GM21390 (cell line): Measurements from ENCODE around the gene ZNF562.
"Not testable (repeated sequence)": the region's sequence is repeated elsewhere in the genome, so short reads cannot be mapped to it uniquely, and the experiment has no call there.

Source experiments
- ATAC-seq: cut with Tn5 transposase; IDR thresholded peaks from one replicate; pipeline ENCODE4 v1.9.1; 2021; ENCODE audit not compliant: unreplicated experiment

The ZNF562 gene

DNA sequence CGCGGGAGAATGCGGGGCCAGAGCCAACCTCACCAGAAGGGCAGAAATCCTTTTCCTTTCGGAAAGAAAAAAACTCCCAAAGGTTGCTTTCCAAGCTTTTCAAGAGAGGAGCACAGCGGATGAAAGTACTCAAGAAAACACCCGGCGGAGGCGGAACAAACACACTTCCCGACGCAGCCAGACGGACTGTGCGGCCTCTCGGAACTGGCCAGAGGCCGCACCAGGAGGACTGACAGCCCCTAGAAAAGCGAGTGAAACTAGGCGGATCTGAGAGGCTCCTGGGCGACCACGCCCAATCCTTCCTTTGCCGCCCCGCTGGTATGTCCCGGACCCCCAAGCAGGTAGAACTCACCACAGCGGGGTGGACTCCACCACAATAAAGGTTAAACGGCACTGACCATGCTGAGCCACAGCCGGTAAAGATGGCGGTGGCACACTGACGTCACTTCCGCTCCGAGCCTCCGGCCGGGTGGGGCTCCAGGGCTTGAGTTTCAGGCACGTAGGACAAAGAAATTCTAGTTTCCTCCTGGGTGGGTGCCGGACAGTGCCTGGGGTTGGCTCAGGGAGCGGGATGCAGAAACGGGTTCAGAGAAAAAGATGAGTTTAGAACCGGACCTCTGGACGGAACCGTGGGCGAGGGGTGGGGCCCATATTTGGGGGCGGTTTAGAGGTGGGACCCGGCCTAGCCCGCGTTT is at the start of gene ZNF562:
ZNF562 (minus strand) TSS at position 438 of the 695 bp plus-strand sequence. CDS start 14,356 bp downstream, outside the sequence.
- peak; percentile 90 for ATAC-seq

DNA sequence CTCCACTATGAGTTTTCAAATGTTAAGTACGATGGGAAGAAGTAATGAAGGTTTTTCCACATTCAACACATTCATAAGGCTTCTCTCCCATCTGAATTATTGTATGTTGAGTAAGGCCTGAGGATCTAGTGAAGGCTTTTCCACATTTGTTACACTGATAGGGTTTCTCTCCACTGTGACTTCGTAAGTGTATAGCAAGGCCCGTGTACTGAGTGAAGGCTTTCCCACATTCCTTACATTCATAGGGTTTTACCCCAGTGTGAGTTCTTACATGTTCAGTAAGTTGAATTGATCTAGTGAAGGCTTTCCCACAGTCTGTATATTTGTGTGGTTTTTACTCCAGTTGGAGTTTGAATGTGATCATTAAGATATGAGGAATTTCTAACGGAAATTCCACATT is 49.3 kb upstream of the ZNF562 start:
- no peak for ATAC-seq

DNA sequence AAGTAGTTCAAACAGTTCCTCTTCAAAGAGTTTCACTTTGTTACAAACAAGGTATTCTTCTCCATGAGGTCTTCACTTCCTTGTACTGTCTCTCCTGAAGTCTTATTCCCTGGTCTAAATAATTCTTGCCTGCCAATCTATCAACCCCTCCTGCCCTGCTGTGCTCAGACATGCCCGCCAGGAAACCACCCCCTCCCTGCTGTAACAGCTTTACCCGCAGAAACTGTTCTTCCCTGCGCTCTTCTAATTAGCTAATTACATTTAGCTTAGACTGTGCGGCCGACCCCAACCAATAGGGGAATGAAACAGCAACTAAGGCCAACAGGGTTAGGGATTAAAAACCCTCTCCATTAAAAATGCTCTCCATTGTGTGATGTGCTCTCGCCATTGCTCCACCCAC is 47.0 kb upstream of the ZNF562 start:
- ATAC-seq = no peak

DNA sequence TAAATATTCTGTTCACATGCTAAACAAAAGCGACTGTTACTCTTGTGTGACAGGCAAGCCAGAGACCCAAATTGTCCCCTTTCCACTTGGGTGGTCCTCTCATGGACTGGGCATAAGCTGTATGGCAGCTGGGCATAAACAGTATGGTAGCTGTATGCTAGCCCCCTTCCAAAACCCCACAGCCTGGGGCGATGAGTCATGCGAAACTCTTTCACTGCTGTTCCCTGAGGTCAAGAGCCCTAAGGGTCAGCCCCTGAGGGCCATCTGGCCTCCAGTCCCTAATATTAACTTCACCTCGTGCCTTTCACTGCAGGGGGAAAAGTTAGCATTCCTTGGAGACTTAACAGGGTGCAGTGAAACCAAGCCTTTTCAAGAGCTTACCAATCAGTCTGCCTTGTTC is 45.6 kb upstream of the ZNF562 start:
- no peak for ATAC-seq

DNA sequence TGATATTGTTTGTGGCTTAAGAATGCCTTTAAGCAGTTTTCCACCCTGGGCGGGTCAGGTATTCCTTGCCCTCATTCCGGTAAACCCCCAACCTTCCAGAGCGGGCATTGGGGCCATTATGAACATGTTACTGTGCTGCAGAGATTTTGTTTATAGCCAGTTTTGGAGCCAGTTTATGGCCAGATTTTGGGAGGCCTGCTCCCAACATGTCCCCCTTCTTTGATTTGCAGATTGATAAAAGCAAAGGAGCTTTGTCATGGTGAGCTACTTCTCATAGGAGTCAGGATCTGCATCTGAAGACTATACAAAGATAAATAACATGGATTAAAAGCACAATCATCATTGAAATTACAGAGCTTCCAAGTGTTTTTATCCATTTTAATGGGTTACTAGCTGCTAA is 36.9 kb upstream of the ZNF562 start:
- ATAC-seq = no peak

DNA sequence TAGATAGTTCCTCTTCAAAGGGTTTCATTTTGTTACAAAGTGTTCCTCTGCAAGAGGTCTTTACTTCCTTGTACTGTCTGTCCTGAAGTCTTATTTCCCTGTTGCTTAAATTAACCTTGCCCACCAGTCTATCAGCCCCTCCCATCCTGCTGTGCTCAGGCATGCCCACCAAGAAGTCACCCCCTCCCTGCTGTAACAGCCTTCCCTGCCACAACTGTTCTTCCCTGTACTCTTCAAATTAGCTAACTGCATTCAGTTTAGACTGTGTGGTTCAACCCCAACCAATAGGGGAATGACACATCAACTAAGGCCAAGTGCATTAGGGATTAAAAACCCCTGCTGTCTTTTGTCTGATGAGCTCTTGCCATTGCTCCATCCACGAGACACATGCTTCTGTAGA is 34.4 kb upstream of the ZNF562 start:
- no peak for ATAC-seq

DNA sequence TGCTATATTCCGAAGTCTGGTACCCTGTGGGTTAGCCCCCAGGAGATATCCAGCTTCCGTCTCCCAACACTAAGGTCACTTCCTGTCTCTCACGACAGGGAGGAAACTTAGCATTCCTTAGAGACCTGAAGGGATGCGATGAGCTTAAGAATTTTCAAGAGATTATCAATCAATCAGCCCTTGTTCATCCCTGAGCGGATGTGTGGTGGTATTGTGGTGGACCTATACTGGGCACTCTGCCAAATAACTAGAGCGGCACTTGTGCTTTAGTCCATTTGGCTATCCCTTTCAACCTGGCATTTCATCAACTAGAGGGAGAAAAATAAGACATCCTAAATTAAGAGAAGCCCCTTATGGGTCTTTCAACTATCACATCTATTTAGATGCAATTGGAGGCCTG is 30.9 kb upstream of the ZNF562 start:
- no peak for ATAC-seq

DNA sequence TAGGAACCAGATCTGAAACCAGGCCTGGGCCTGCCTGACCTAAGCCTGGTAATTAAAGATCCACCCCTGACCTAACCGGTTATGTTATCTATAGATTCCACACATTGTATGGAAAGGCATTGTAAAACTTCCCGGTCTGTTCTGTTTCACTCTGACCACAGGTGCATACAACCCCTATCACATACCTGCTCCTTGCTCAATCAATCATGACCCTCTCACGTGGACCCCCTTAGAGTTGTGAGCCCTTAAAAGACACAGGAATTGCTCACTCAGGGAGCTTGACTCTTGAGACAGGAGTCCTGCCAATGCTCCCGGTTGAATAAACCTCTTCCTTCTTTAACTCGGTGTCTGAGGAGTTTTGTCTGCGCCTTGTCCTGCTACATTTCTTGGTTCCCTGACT is 27.3 kb upstream of the ZNF562 start:
- ATAC-seq = no peak

DNA sequence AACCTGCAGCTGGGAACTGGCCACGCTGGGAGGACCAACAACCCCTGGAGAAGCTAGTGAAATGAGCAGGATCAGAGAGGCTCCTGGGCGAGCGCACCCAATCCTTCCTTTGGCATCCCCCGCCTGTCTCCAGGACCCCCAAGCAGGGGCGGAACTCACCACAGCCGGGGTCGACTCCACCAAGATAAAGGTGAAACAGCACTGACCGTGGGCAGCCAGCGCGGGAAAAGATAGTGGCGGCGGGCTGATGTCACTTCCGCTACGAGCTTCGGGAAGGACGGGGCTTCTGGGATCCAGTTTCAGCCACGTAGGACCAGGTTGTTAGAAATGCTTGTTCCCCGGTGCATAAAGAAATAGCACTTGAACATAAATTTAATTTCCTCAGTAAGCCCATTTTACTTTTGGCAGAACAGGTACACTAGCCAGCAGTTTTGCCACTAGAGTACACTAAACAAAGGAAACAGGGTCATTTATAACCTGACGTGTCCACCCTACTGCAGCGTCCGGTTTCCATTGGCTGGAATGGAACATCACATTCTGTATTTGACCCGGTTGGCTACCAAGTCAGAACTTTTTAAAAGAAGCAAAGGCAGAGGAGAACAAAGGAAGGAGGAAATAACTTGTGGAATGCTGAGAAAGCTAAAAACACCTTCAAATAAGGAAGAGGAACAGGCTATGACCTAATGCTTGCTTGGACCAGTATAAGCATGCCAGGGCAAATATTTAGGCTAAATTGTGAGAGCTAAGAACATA is 25.5 kb upstream of the ZNF562 start:
- no peak for ATAC-seq

DNA sequence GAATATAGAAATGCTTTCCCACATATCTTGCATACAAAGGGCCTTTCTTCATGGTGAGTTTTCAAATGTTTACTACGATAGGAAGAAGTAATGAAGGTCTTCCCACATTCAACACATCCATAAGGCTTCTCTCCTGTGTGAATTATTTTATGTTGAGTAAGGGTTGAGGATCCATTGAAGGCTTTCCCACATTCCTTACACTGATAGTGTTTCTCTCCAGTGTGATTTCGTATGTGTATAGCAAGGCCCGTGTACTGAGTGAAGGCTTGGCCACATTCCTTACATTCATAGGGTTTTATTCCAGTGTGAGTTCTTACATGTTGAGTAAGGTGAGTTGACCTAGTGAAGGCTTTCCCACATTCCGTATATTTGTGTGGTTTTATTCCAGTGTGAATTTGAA is 15.4 kb upstream of the ZNF562 start:
- not testable (repeated sequence) for ATAC-seq

DNA sequence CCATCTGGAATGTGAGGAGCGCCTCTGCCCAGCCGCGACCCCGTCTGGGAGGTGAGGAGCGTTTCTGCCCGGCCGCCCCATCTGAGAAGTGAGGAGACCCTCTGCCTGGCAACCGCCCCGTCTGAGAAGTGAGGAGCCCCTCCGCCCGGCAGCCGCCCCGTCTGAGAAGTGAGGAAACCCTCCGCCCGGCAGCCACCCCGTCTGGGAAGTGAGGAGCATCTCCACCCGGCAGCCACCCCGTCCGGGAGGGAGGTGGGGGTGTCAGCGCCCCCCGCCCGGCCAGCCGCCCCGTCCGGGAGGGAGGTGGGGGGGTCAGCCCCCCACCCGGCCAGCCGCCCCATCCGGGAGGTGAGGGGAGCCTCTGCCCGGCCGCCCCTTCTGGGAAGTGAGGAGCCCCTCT is 5.1 kb upstream of the ZNF562 start:
- ATAC-seq = not testable (repeated sequence)

DNA sequence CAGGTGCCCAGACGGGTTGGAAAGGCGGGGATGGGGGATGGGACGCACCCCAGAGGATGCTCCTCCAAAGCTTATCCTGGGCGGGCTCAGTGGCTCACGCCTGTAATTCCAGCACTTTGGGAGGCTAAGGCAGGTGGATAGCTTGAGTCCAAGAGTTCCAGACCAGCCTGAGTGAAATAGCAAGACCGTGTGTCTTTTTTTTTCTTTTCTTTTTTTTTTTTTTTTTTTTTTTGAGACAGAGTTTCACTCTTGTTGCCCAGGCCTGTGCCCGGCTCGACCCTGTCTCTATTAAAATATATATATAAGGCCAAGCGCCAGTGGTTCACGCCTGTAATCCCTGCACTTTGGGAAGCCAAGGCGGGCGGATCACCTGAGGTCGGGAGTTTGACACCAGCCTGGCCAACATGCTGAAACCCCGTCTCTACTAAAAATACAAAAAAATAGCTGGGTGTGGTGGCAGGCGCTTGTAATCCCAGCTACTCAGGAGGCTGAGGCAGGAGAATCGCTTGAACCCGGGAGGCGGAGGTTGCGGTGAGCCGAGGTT is 530 bp upstream of the ZNF562 start:
- peak; percentile 21 for ATAC-seq

DNA sequence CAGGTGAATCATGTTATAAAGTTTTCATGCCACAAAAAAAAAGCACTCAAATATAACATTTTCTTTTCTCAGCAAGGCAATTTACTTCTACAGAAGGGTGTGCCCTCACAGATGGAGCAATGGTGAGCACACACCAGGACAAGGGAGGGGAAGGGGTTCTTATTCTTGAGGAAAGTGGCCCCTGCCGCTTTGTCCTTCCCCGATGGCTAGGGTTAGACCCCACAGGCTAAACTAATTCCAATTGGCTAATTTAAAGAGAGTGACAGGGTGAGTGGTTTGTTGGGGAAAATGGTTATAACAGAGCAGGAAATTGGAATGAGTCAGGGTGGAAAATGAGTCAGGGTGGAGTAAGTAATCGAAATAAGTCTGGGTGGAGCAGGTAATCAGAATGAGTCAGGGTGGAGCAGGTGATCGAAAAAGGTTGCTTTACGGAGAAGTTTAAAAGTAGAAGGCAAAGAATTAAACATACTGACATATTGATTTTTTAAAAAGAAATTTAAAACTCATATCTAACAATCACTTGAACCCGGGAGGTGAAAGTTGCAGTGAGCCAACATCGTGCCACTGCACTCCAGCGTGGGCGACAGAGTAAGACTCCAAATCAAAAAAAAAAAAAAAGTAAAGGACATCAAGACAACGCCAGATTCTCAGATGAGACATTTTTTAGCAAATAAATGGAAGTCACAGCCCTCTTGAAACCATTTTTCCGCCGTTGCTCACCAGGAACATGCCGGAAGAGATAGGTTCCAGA is 813 bp downstream of the ZNF562 start:
- no peak for ATAC-seq

DNA sequence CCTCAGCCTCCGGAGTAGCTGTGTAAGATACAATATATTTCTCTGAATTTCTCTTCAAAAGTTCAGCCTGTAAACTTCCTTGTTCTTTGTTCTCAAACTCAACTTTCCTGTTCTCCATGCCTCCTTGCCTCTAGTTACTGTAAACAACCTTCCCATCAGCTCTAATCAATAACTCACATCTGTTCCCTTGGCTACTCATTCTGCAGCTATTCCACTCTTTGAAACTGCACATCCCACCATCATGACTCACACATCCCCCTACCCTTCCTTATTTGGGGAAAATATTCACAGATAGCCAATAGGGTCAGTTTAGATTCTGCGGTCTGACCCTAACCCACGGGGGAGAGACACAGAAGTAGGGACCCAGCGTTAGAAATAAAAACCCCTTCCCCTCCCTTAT is 2.0 kb downstream of the ZNF562 start:
- no peak for ATAC-seq

DNA sequence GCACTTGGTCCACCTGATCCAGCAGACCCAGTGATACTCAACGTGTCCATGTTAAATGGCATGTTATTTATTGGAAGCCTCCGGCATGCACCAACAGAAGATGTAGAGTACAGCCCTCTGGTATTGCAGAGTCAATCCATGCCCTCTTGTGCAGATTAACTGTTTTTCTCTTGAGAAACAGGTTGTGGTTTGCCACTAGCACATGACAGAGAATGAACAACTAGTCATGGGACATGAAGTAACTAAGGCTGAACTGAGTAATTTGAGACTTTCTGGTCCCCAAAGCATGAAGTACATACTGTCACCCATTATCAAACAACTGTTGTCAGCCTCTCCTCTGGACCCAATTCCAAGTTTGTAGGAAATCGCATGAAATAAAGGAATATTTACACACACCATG is 3.2 kb downstream of the ZNF562 start:
- ATAC-seq = no peak

DNA sequence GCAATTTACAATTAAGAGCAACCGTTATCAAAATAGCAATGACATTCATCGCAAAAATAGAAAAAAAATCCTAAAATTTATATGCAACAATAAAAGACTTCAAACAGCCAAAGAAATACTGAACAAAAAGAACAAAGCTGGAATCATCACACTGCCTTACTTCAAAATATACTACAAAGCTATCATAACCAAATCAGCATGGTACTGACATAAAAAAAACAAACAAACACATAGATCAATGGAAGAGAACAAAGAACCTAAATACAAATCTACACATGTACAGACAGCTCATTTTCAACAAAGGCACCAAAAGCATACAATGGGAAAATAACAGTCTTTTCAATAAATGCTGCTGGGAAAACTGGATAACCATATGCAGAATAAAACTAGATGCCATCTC is 6.4 kb downstream of the ZNF562 start:
- ATAC-seq = no peak

DNA sequence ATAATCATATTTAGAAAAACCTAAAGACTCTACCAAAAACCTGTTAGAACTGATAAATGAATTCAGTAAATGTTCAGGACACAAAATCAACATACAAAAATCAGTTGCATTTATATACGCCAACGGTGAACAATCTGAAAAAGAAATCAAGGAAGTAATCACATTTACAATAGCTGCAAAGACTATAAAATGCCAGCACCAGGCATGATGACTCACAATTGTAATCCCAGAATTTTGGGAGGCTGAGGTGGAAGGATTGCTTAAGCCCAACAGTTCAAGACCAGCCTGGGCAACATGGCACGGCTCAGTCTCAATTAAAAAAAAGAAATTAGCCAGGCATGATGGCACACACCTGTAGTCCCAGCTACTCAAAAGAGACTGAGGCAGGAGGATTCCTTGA is 7.0 kb downstream of the ZNF562 start:
- ATAC-seq = no peak

DNA sequence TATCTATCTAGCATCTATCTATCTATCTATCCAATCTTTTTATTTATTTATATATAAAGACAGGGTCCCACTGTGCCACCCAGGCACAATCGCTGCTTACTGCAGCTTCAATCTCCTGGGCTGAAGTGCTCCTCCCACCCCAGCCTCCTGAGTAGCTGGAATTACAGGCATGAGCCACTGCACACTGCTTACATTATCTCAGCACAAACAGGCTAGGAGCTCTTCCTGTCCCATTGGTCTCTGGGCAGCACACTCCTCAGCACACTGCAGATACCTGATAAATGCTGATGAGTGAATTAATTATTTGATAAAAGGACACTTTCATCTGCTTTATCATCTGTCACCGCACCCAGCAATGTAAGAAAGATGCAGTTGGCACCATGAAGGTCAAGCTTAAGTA is 16.1 kb downstream of the ZNF562 start:
- no peak for ATAC-seq

DNA sequence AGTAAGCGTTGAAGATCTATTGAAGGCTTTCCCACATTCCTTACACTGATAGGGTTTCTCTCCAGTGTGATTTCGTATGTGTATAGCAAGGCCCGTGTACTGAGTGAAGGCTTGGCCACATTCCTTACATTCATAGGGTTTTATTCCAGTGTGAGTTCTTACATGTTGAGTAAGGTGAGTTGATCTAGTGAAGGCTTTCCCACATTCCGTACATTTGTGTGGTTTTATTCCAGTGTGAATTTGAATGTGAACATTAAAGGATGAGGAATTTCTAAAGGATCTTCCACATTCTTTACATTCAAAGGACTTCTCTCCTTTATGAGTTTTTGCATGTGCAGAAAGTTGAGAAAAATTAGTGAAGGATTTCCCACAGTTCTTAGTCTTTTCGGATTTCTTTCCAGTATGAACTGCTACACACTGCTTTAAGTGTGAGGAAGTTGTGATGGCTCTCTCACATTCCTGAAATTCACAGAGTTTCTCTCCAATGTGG is 21.8 kb downstream of the ZNF562 start:
- ATAC-seq = not testable (repeated sequence)

DNA sequence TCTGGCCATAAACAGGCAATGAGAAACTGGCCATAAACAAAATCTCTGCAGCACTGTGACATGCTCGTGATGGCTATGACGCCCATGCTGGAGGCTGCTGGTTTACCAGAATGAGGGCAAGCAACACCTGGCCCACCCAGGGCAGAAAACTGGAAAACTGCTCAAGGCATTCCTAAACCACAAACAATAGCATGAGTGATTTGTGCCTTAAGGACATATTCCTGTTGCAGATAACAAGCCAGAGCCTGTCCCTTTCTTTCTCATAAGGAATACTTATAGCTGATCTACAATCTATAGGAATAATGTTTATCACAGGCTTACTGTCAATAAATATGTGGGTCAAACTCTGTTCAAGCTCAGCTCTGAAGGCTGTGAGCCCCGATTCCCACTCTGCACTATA is 23.4 kb downstream of the ZNF562 start:
- ATAC-seq = not testable (repeated sequence)

DNA sequence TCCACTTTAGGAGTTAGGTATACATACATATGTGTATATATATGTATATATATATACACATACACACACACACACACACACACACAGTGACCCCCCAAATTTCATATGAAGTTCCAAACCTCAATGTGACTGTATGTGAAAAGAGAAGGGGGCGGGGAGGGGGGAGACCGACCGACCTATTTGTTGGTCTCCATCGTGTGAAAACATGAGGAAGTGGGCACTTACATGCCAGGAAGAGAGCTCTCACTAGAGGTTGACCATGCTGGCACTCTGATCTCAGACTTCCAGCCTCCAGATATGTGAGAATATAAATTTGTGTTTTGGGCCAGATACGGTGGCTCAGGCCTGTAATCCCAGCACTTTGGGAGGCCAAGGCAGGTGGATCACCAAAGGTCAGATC is 24.6 kb downstream of the ZNF562 start:
- ATAC-seq = no peak
